H1 (cell line): ENCODE measurements around the gene IL1R1. TPM values are rescaled to one million over a fixed set of nuclear protein-coding genes. Genes with fewer than 3 reads are reported as not detected.

ENCODE experiments used
- CTCF ChIA-PET: fragments of 300-600 bp; sonication (Branson Sonifier 250); formaldehyde crosslinking; loops from one replicate; lab custom pipeline; 2021; ENCODE audit not compliant: partially characterized antibody; lab: Charles Lee
- POLR2A ChIA-PET: fragments of 300-600 bp; sonication (Branson Sonifier 250); formaldehyde crosslinking; loops from one replicate; lab custom pipeline; 2021; ENCODE audit warnings: inconsistent platforms; ENCODE audit not compliant: partially characterized antibody; lab: Charles Lee
- DNase-seq, 2 experiments: peaks; one replicate each; pipeline versions ENCODE4 v3.0.0 to v3.0.0-alpha.2; 2010 to 2022; ENCODE audit warnings: low spot score in 2 of 2, low read depth in 1 of 2, mixed read lengths in 1 of 2
- FAIRE-seq: peaks from 2 replicates; lab custom pipeline; 2011; peaks lifted over from hg19 to GRCh38; lab: Jason Lieb, UNC
- H2AFZ ChIP-seq: 2 replicates; pipeline ENCODE4 v1.8.1; 2012; ENCODE audit warnings: low read length, inconsistent platforms
- H2AK5ac ChIP-seq: 2 replicates; pipeline ENCODE4 v1.6.1; 2013; ENCODE audit warnings: low read depth, low read length
- H2BK120ac ChIP-seq: replicated peaks from 2 replicates; pipeline ENCODE3; 2013; ENCODE audit warnings: low read depth, low read length, inconsistent platforms
- H2BK12ac ChIP-seq: 2 replicates; pipeline ENCODE4 v1.6.1; 2013; ENCODE audit warnings: low read depth, low read length
- H2BK15ac ChIP-seq: 2 replicates; pipeline ENCODE4 v1.6.1; 2013; ENCODE audit warnings: low read length
- H2BK20ac ChIP-seq: 2 replicates; pipeline ENCODE4 v1.6.1; 2013; ENCODE audit warnings: low read length
- H2BK5ac ChIP-seq: 2 replicates; pipeline ENCODE4 v1.6.1; 2013; ENCODE audit warnings: low read depth, low read length
- H3K14ac ChIP-seq: 2 replicates; pipeline ENCODE4 v1.6.1; 2013; ENCODE audit warnings: inconsistent platforms; ENCODE audit not compliant: insufficient read length
- H3K18ac ChIP-seq: 2 replicates; pipeline ENCODE4 v1.6.1; 2013; ENCODE audit warnings: low read length; ENCODE audit errors: extremely low read depth
- H3K23ac ChIP-seq: 2 replicates; pipeline ENCODE4 v1.6.1; 2013; ENCODE audit warnings: inconsistent platforms; ENCODE audit not compliant: insufficient read length
- H3K23me2 ChIP-seq: 2 replicates; pipeline ENCODE4 v1.6.1; 2013; ENCODE audit warnings: low read depth, low read length
- H3K27ac ChIP-seq: 2 replicates; pipeline ENCODE4 v1.6.1; 2011; ENCODE audit warnings: low read depth, low read length, inconsistent platforms
- H3K27me3 ChIP-seq, 4 experiments: replicated peaks in 1 of 4; 1 replicate in 1 of 4; 2 replicates in 3 of 4; pipeline versions ENCODE4 v1.6.1 to v1.8.1; 2011 to 2013; ENCODE audit warnings: low read length in 3 of 4, mild to moderate bottlenecking in 3 of 4, inconsistent platforms in 2 of 4, mixed read lengths in 2 of 4, moderate library complexity in 1 of 4; ENCODE audit not compliant: control insufficient read depth in 3 of 4, insufficient read depth in 3 of 4; ENCODE audit errors: extremely low read depth in 1 of 4
- H3K36me3 ChIP-seq, 4 experiments: 2 replicates each; pipeline versions ENCODE4 v1.6.1 to v1.8.1; 2011 to 2013; ENCODE audit warnings: mild to moderate bottlenecking in 4 of 4, low read length in 3 of 4, moderate library complexity in 2 of 4, control low read depth in 1 of 4, inconsistent platforms in 1 of 4; ENCODE audit not compliant: insufficient read depth in 4 of 4, control insufficient read depth in 2 of 4
- H3K4ac ChIP-seq: replicated peaks from 2 replicates; pipeline ENCODE3; 2013; ENCODE audit warnings: low read length, low read depth, mixed read lengths, inconsistent platforms; ENCODE audit not compliant: insufficient read length
- H3K4me1 ChIP-seq, 4 experiments: replicated peaks in 1 of 4; 1 replicate in 1 of 4; 2 replicates in 3 of 4; pipeline versions ENCODE4 v1.6.1 to v1.8.1; 2011 to 2013; ENCODE audit warnings: low read length in 3 of 4, inconsistent platforms in 2 of 4, mixed read lengths in 1 of 4; ENCODE audit not compliant: insufficient read depth in 4 of 4, control insufficient read depth in 3 of 4
- H3K4me2 ChIP-seq, 2 experiments: 2 replicates each; pipeline versions ENCODE4 v1.6.1 to v1.8.1; 2011 to 2013; ENCODE audit warnings: low read depth in 2 of 2, low read length in 2 of 2, control low read depth in 1 of 2, inconsistent platforms in 1 of 2, mild to moderate bottlenecking in 1 of 2; ENCODE audit not compliant: insufficient read depth in 1 of 2
- H3K4me3 ChIP-seq, 4 experiments: fragments of 200-600, 300-600 bp in 1 of 4; sonication (generic), shearing (Covaris generic), sonication (Bioruptor Twin) in 1 of 4; 2 replicates each; pipeline versions ENCODE4 v1.5.1 to v1.8.1; 2011 to 2016; ENCODE audit warnings: low read length in 4 of 4, low read depth in 3 of 4, control low read depth in 2 of 4, inconsistent platforms in 2 of 4, mild to moderate bottlenecking in 2 of 4, mixed read lengths in 1 of 4, moderate library complexity in 1 of 4; ENCODE audit not compliant: insufficient read depth in 2 of 4; ENCODE audit errors: extremely low read depth in 1 of 4
- H3K56ac ChIP-seq: replicated peaks from 2 replicates; pipeline ENCODE3; 2013; ENCODE audit warnings: low read depth, mild to moderate bottlenecking, mixed read lengths, low read length, inconsistent platforms; ENCODE audit not compliant: insufficient read length
- H3K79me1 ChIP-seq: 2 replicates; pipeline ENCODE4 v1.6.1; 2013; ENCODE audit warnings: low read depth, low read length, control low read depth
- H3K79me2 ChIP-seq, 2 experiments: 2 replicates each; pipeline versions ENCODE4 v1.6.1 to v1.8.1; 2012 to 2013; ENCODE audit warnings: low read length in 2 of 2, mild to moderate bottlenecking in 2 of 2, inconsistent platforms in 1 of 2; ENCODE audit not compliant: insufficient read depth in 2 of 2, control insufficient read depth in 1 of 2
- H3K9ac ChIP-seq, 4 experiments: replicated peaks in 1 of 4; 1 replicate in 1 of 4; 2 replicates in 3 of 4; pipeline versions ENCODE4 v1.6.1 to v1.8.1; 2011 to 2013; ENCODE audit warnings: low read depth in 3 of 4, low read length in 3 of 4, control low read depth in 2 of 4, mild to moderate bottlenecking in 2 of 4, moderate library complexity in 2 of 4, inconsistent platforms in 1 of 4; ENCODE audit errors: extremely low read depth in 1 of 4
- H3K9me3 ChIP-seq, 2 experiments: 2 replicates each; pipeline versions ENCODE4 v1.6.1 to v1.8.1; 2012 to 2013; ENCODE audit warnings: mild to moderate bottlenecking in 2 of 2, moderate library complexity in 2 of 2, control low read depth in 1 of 2, inconsistent platforms in 1 of 2, low read depth in 1 of 2, low read length in 1 of 2, mixed read lengths in 1 of 2; ENCODE audit not compliant: insufficient read depth in 2 of 2
- H4K20me1 ChIP-seq, 2 experiments: replicated peaks in 1 of 2; 2 replicates each; pipeline versions ENCODE3 to v1.8.1; 2011 to 2013; ENCODE audit warnings: inconsistent platforms in 2 of 2, low read length in 2 of 2, mild to moderate bottlenecking in 1 of 2; ENCODE audit not compliant: insufficient read depth in 2 of 2, control insufficient read depth in 1 of 2
- H4K5ac ChIP-seq: 2 replicates; pipeline ENCODE4 v1.6.1; 2013; ENCODE audit warnings: low read length, low read depth, mixed read lengths, inconsistent platforms; ENCODE audit not compliant: insufficient read length
- H4K8ac ChIP-seq: 2 replicates; pipeline ENCODE4 v1.8.0; 2013; ENCODE audit warnings: mild to moderate bottlenecking, moderate library complexity, low read length, inconsistent platforms; ENCODE audit not compliant: insufficient read depth; ENCODE audit errors: extremely low read depth
- H4K91ac ChIP-seq: replicated peaks from 2 replicates; pipeline ENCODE3; 2013; ENCODE audit warnings: low read length, mixed read lengths, inconsistent platforms; ENCODE audit not compliant: insufficient read length
- JUN ChIP-seq: IDR thresholded peaks from 2 replicates; pipeline ENCODE4 v1.6.1; 2011; ENCODE audit warnings: low read depth, mild to moderate bottlenecking, improper control_type of control experiment, low read length
- RNF2 ChIP-seq: fragments of 200-900, 300-1000 bp; sonication (generic); IDR thresholded peaks from 2 replicates; pipeline ENCODE4 v1.7.1; 2016; ENCODE audit warnings: borderline replicate concordance, low read depth, mild to moderate bottlenecking, antibody characterized with exemption, low read length; ENCODE audit not compliant: poor library complexity, severe bottlenecking; ENCODE audit errors: missing control alignments
- WGBS, 2 experiments: shearing (Covaris generic) in 1 of 2; methylation state at CpG; one replicate each; pipeline versions ENCODE4 v1.1.6 to v1.1.7; 2013 to 2015; ENCODE audit warnings: low lambda C conversion rate in 2 of 2, mixed read lengths in 2 of 2, inconsistent platforms in 1 of 2, low coverage in 1 of 2, missing lambda C conversion rate in 1 of 2; ENCODE audit not compliant: insufficient replicate concordance in 2 of 2, insufficient coverage in 1 of 2, insufficient read length in 1 of 2; ENCODE audit errors: extremely low coverage in 1 of 2, missing lambda C conversion rate in 1 of 2; 5-methylcytosine and 5-hydroxymethylcytosine counted together
- polyA plus RNA-seq, 7 experiments: library from polyadenylated mRNA; depleted of rRNA in 3 of 7; stranded (reverse) in 5 of 7; unstranded in 2 of 7; fragments of >200 nt in 5 of 7; fragments of 200-250 nt in 2 of 7; gene quantifications; 1 replicate in 5 of 7; 2 replicates in 1 of 7; 4 replicates in 1 of 7; pipeline versions ENCODE4 v1.2.1 to v1.2.3, GENCODE V29; 2011 to 2013; ENCODE audit warnings: missing spikeins in 2 of 7, mixed read lengths in 2 of 7
- total RNA-seq: library from RNA; stranded (reverse); fragmentation: NEBNext Ultra II Directional; extraction: Animal tissue kit (Norgen Biotek cat#: 25700); gene quantifications from 2 replicates; pipeline ENCODE4 v1.2.1, GENCODE V29; 2021

IL1R1 gene
- total and polyA plus RNA-seq, 2 of the 8 experiments (the other 6 are each of a cell fraction or from before 2014, with no cell fraction given) = 0.34 to 0.47 TPM

GRCh38 chr2:102159295-102159694, 16.7 kb downstream of the IL1R1 start:
- H3K4me2 ChIP-seq = no peak overlapping the region
- no peak overlapping the region for H3K4me3 ChIP-seq
- H3K27me3 ChIP-seq = no peaks in the 10 kb centered on the region
- H3K36me3 ChIP-seq = no peaks in the 10 kb centered on the region
- FAIRE-seq (no peak), DNase-seq (no peak)
- no peaks in the 10 kb centered on the region for H3K79me1 ChIP-seq
- H3K27ac ChIP-seq = no peak overlapping the region
- no peak overlapping the region for H3K56ac ChIP-seq
- H2BK5ac ChIP-seq = no peak overlapping the region
- WGBS, 2 experiments = 69% methylated on average over 1 of the region's 1 CpG; no CpG with 5 or more reads in 1 of the 2 experiments
- H2AK5ac ChIP-seq = no peak overlapping the region
- H4K5ac ChIP-seq = no peak overlapping the region
- H2BK12ac ChIP-seq = no peak overlapping the region
- no peaks in the 10 kb centered on the region for H3K4me1 ChIP-seq
- no peaks in the 10 kb centered on the region for H4K20me1 ChIP-seq
- no peak overlapping the region for H3K23ac ChIP-seq
- ChIA-PET CTCF (interaction anchor here (1.3 to 2.5 kb wide), 4 partner anchors 17 to 145 kb away, joined by 3 to 14 read pairs (median 4); partner anchors contain the start of gene IL1R1), POLR2A (no interaction called here)
- no peak overlapping the region for H2BK120ac ChIP-seq
- H3K9ac ChIP-seq = no peak overlapping the region
- no peak overlapping the region for H3K14ac ChIP-seq
- H2BK20ac ChIP-seq = no peak overlapping the region
- no peak overlapping the region for H2AFZ ChIP-seq
- H4K91ac ChIP-seq = no peak overlapping the region
- no peak overlapping the region for H3K18ac ChIP-seq
- H2BK15ac ChIP-seq = no peak overlapping the region
- TF ChIP-seq RNF2 = no peak
- no peak for TF ChIP-seq JUN
- no peaks in the 10 kb centered on the region for H3K9me3 ChIP-seq
- no peaks in the 10 kb centered on the region for H3K23me2 ChIP-seq
- no peak overlapping the region for H3K4ac ChIP-seq
- H3K79me2 ChIP-seq = no peaks in the 10 kb centered on the region
- H4K8ac ChIP-seq = no peak overlapping the region
